PFSK-1 (cell line): Measurements from ENCODE around the gene RNF220.

Experiments used
- FOXP2 ChIP-seq: optimal IDR thresholded peaks from 2 replicates; pipeline ENCODE3; 2011; ENCODE audit warnings: borderline replicate concordance, control low read depth, inconsistent platforms; ENCODE audit not compliant: insufficient read depth; ENCODE audit errors: extremely low read length, extremely low read depth
- POLR2AphosphoS5 ChIP-seq: IDR thresholded peaks from 2 replicates; pipeline ENCODE4 v1.6.1; 2012; ENCODE audit warnings: low read depth, mild to moderate bottlenecking, control low read depth, low read length, moderate library complexity
- SIN3A ChIP-seq: IDR thresholded peaks from 2 replicates; pipeline ENCODE4 v1.6.1; 2012; ENCODE audit warnings: mild to moderate bottlenecking, low read length, moderate library complexity, borderline replicate concordance; ENCODE audit not compliant: insufficient read depth
- TAF1 ChIP-seq: IDR thresholded peaks from 2 replicates; pipeline ENCODE4 v1.6.1; 2012; ENCODE audit warnings: low read length, control low read depth, borderline replicate concordance; ENCODE audit not compliant: insufficient read depth
- TF ChIP-seq, protein P1 (sequence below), 2 experiments: IDR thresholded peaks; 2 replicates each; pipeline versions ENCODE4 v1.6.1 to v1.8.0; 2011 to 2012; ENCODE audit warnings: low read depth in 2 of 2, low read length in 2 of 2, control low read depth in 1 of 2, inconsistent platforms in 1 of 2, mild to moderate bottlenecking in 1 of 2, moderate library complexity in 1 of 2; ENCODE audit not compliant: insufficient read depth in 1 of 2

DNA sequence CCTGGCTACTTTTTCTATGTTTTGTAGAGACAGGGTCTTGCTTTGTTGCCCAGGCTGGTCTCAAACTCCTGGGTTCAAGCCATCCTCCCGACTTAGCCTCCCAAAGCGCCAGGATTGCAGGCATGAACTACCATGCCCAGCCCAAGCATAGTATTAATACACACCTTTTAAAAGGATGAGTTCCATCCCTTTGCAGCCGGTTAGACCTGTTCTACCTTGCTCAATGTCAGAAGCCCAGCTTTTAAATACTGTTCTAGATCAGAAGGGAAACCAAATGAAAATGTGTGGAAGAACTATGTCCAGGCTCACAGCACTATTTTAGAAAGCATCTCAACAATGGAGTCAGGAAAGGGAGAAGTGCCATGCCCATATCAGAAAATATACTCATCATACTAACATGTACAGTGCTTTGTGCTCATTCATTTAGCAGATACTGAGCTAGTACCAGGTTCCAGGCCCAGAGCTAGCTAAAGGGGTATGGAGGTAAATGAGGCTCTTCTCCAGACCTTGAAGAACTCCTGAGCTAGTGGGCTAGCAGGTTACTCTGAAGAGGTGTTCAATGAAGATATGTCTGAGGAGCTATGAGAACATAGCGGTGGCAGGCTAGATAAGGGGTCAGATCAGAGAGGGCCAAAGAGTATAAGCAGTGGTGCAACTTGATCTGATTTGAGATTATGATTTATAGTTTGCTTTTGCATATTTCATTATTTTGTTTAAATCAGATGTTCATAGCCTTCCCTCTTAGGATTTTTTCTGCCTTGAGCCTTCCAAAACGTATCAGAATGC, 78.2 kb downstream of the RNF220 start:
- TF ChIP-seq SIN3A (no peak), TAF1 (no peak), POLR2AphosphoS5 (no peak), FOXP2 (no peak)
- TF ChIP-seq, protein P1, sequence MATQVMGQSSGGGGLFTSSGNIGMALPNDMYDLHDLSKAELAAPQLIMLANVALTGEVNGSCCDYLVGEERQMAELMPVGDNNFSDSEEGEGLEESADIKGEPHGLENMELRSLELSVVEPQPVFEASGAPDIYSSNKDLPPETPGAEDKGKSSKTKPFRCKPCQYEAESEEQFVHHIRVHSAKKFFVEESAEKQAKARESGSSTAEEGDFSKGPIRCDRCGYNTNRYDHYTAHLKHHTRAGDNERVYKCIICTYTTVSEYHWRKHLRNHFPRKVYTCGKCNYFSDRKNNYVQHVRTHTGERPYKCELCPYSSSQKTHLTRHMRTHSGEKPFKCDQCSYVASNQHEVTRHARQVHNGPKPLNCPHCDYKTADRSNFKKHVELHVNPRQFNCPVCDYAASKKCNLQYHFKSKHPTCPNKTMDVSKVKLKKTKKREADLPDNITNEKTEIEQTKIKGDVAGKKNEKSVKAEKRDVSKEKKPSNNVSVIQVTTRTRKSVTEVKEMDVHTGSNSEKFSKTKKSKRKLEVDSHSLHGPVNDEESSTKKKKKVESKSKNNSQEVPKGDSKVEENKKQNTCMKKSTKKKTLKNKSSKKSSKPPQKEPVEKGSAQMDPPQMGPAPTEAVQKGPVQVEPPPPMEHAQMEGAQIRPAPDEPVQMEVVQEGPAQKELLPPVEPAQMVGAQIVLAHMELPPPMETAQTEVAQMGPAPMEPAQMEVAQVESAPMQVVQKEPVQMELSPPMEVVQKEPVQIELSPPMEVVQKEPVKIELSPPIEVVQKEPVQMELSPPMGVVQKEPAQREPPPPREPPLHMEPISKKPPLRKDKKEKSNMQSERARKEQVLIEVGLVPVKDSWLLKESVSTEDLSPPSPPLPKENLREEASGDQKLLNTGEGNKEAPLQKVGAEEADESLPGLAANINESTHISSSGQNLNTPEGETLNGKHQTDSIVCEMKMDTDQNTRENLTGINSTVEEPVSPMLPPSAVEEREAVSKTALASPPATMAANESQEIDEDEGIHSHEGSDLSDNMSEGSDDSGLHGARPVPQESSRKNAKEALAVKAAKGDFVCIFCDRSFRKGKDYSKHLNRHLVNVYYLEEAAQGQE (IDR thresholded peaks at IDR 0.05; ENCODE audit: insufficient read depth in 1 of 2, low read depth in 2 of 2, low read length in 2 of 2) = no peak
